GM12873 (cell line): Measurements from ENCODE around the gene FBXO21.

ENCODE experiments used
- TF ChIP-seq, protein P1 (sequence below): IDR thresholded peaks from 2 replicates; pipeline ENCODE4 v1.5.1; 2012; ENCODE audit warnings: low read depth, mild to moderate bottlenecking, moderate library complexity, low read length, control low read depth; ENCODE audit not compliant: insufficient read depth; ENCODE audit errors: missing control alignments

Gene FBXO21

DNA sequence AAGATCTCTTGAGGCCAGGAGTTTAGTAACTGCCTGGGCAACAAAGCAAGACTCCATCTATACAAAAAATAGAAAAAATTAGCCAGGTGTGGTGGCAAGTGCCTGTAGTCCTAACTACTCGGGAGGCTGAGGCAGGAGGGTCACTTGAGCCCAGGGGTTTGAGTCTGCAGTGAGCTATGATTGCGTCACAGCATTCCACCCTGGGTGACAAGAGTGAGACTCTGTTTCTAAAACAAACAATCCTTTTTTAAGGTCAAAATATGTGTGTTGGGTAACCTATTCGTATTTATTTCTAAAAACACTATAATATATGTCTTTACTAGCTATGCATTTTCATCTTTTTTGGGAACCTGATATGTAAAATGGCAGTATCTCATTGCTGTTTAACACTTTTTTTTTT lies 7.4 kb downstream of the FBXO21 start:
- TF ChIP-seq, protein P1, sequence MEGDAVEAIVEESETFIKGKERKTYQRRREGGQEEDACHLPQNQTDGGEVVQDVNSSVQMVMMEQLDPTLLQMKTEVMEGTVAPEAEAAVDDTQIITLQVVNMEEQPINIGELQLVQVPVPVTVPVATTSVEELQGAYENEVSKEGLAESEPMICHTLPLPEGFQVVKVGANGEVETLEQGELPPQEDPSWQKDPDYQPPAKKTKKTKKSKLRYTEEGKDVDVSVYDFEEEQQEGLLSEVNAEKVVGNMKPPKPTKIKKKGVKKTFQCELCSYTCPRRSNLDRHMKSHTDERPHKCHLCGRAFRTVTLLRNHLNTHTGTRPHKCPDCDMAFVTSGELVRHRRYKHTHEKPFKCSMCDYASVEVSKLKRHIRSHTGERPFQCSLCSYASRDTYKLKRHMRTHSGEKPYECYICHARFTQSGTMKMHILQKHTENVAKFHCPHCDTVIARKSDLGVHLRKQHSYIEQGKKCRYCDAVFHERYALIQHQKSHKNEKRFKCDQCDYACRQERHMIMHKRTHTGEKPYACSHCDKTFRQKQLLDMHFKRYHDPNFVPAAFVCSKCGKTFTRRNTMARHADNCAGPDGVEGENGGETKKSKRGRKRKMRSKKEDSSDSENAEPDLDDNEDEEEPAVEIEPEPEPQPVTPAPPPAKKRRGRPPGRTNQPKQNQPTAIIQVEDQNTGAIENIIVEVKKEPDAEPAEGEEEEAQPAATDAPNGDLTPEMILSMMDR = no peak

DNA sequence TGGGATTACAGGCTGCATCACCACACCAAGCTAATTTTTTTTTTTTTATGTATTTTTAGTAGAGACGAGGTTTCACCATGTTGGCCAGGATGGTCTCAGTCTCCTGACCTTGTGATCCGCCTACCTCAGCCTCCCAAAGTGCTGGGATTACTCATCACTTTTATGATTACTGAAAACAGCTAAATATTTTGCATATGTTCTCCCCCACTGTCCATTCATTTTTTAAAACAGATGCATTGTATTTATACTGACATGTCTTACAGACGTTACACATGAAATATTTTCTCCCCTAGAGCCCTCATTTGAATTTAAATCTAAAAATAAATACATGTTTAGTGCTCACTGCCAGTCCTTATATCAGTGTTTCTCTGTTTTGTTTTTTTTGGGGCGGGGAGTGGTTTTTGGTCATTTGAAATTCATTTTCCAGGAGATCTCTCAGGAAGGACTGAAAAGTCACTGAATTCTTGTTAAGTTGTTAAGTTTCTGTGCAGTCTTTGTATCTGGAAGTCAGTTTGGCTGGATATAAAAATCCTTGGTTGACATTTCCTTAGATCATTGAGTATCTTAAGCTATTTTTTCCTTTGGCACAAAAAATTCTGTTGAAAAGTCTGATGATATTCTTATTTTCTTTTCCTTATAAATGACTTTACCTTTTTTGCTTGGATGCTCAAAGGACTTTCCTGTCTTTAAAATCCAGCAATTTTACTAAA lies 9.4 kb downstream of the FBXO21 start:
- TF ChIP-seq, protein P1 = no peak

DNA sequence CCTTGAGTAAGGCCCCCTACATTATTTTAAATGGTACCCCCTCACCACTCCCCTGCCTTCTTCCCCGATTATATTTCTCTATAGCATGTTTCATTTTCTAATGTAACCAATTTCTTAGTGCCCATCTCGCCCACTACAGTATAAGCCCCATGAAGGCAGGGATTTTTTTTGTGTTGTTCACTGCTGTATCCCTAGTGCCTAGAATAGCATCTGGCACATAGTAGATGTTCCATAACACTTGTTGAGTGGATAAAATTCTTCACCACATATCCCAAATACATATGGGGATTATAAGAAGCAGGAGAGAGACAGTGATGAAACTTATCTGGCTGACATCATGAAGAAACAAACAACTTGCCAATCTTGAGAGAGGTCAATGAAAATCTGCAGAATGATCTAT lies 11.5 kb downstream of the FBXO21 start:
- TF ChIP-seq, protein P1 = no peak

DNA sequence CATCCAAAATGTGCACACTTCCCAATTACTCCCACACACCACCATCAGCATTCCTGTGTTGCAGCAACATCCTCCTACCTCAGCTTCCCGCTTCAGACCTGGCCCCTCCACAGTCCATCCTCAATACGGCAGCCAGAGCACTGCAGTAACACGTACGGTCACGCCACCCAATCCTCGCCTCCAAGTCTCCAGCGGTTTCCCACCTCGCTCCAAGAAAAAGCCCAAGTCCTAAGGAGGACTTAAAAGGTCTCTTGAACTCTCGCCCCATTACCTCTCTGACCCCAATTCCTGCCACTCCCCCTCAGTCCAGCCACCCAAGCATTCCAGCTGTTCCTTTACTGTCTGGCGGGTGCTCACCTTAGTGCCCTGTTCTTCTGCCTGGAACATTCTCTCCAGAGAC lies 12.0 kb downstream of the FBXO21 start:
- TF ChIP-seq, protein P1 = no peak

DNA sequence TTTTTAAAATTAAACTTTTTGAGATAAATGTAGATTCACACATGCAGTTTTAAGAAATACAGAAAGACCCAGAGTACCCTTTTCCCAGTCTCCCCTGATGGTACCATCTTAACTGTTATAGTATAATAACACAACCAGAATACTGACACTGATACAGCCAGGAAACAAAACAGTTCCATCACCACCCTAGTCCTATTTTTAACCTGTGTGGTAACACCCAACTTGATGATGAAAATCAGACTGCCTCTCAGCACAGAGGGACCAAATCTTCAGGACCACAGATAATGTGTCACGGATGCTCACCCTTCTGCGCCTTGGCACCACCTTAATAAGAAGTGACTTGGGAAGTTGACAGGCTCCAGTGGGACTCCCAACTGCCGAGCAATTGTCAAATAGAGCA lies 18.1 kb downstream of the FBXO21 start:
- TF ChIP-seq, protein P1 = no peak

DNA sequence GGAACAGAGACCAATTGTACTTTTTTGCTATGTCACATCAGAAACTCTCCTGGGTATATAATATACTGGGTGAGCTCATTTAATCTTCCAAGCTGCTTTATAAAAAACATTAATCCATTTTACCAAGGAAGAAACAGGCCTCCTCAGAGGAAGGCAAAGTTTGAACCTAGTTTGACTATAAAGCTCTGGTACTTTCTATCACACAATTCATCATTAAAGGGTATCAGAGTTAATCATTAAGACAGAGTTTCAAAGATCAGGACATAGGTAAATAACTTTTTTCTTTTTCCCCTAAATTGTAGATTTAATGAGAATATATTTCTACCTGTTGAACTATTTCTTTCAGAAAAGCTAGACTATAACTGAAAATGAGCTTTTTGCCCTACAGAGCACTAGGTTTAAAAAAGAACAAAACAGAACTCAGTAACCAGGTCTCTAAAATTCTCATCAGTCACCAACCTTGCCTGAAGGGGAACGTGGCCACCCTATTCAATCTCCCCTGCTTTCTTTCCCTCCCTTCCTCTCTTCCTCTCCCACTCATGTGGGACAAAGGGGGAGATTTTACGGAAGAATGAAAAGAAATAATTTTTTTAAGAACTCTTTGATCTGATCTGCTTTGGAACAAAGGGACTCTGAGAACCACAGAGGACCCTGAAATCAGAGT lies 18.6 kb downstream of the FBXO21 start:
- TF ChIP-seq, protein P1 = no peak

DNA sequence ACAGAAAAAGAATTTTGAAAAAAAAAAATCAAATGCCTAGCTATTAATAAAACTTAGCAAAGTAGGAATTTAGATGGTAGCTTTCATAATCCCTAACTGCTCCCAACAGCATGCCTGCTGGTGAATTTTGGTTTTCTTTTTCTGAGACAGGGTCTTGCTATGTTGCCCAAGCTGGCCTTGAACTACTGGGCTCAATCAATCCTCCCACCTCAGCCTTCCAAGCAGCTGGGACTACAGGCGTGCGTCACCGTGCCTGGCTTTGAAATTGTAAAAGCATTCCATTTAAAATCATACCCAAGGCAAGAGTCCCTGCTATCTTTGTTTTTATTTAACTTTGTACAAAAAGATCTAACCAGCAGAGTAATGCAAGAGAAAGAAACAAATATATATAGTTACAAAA lies 20.7 kb downstream of the FBXO21 start:
- TF ChIP-seq, protein P1 = no peak
